HCT116 (cell line): ENCODE data around the gene FBXO47. TPM values are rescaled to one million over a fixed set of nuclear protein-coding genes. Genes with fewer than 3 reads are reported as not detected.

Source experiments
- ATAC-seq: fragments of 200-7000 bp; cut with Tn5 transposase; 2 replicates; pipeline ENCODE4 v1.9.1; 2020; ENCODE audit warnings: mild to moderate bottlenecking, moderate library complexity
- BruUV-seq: library from RNA; stranded (reverse); fragments of 400-500 nt; replicated peaks from 2 replicates; lab custom pipeline; 2021; lab: Mats Ljungman, UMichigan
- CTCF ChIA-PET: fragments of 300-600 bp; sonication (Branson Sonifier 250); formaldehyde crosslinking; loops from one replicate; lab custom pipeline; 2021; ENCODE audit warnings: antibody characterized with exemption; lab: Charles Lee
- POLR2A ChIA-PET: fragments of 300-600, 350-600 bp; sonication (Branson Sonifier 250); formaldehyde crosslinking; loops from one replicate; lab custom pipeline; 2021; ENCODE audit warnings: antibody characterized with exemption; lab: Charles Lee
- RAD21 ChIA-PET, 2 experiments: fragments of 300-600 bp; sonication (Branson Sonifier 250); formaldehyde crosslinking; loops; one replicate each; lab custom pipeline; 2023; ENCODE audit warnings: low total read pairs in 2 of 2; ENCODE audit not compliant: uncharacterized antibody in 2 of 2, unreplicated experiment in 2 of 2, low non-redundant PET in 1 of 2; lab: Charles Lee
- DNase-seq: peaks from one replicate; pipeline ENCODE4 v3.0.0-alpha.2; 2010; ENCODE audit warnings: low read depth, low spot score
- H2AFZ ChIP-seq: fragments of 200-600 bp; shearing (Covaris generic), sonication (generic); 2 replicates; pipeline ENCODE4 v1.6.1; 2017; ENCODE audit warnings: low read depth, mixed run types, mixed read lengths, antibody characterized with exemption, low read length; ENCODE audit not compliant: poor library complexity, severe bottlenecking
- H3K27ac ChIP-seq: 2 replicates; pipeline ENCODE4 v1.5.1; 2012; ENCODE audit warnings: low read depth, low read length
- H3K27me3 ChIP-seq: fragments of 200-600 bp; sonication (generic); 2 replicates; pipeline ENCODE4 v1.6.1; 2016; ENCODE audit warnings: mixed run types, low read length, mixed read lengths; ENCODE audit not compliant: insufficient read depth
- H3K36me3 ChIP-seq, 2 experiments: fragments of 200-500 bp in 1 of 2; fragments of 200-600 bp in 1 of 2; sonication (Bioruptor generic) in 1 of 2; sonication (generic) in 1 of 2; 2 replicates each; pipeline versions ENCODE4 v1.5.1 to v1.6.1; 2014 to 2016; ENCODE audit warnings: low read length in 2 of 2, inconsistent platforms in 1 of 2, mixed read lengths in 1 of 2, mixed run types in 1 of 2; ENCODE audit not compliant: insufficient read depth in 2 of 2, control insufficient read depth in 1 of 2
- H3K4me1 ChIP-seq, 2 experiments: fragments of 200-600 bp in 1 of 2; sonication (generic) in 1 of 2; 2 replicates each; pipeline versions ENCODE4 v1.5.1 to v1.6.1; 2012 to 2017; ENCODE audit warnings: low read length in 2 of 2, inconsistent platforms in 1 of 2, mild to moderate bottlenecking in 1 of 2, mixed read lengths in 1 of 2, mixed run types in 1 of 2, moderate library complexity in 1 of 2; ENCODE audit not compliant: insufficient read depth in 2 of 2, control insufficient read depth in 1 of 2
- H3K4me2 ChIP-seq: fragments of 200-600 bp; sonication (generic); 2 replicates; pipeline ENCODE4 v1.6.1; 2017; ENCODE audit warnings: mixed run types, low read length, mixed read lengths
- H3K4me3 ChIP-seq, 2 experiments: fragments of 200-600 bp in 1 of 2; sonication (generic) in 1 of 2; replicated peaks in 1 of 2; 2 replicates each; pipeline ENCODE4 v1.5.1; 2011 to 2016; ENCODE audit warnings: low read length in 2 of 2, control low read depth in 1 of 2, low read depth in 1 of 2, mild to moderate bottlenecking in 1 of 2, mixed read lengths in 1 of 2, mixed run types in 1 of 2
- H3K79me2 ChIP-seq: fragments of 200-600 bp; sonication (generic); 2 replicates; pipeline ENCODE4 v1.6.1; 2017; ENCODE audit warnings: mild to moderate bottlenecking, mixed run types, low read length, moderate library complexity, mixed read lengths; ENCODE audit not compliant: insufficient read depth
- H3K9ac ChIP-seq: fragments of 200-600 bp; sonication (generic); 2 replicates; pipeline ENCODE4 v1.6.1; 2016; ENCODE audit warnings: low read length, mixed read lengths
- H3K9me2 ChIP-seq: fragments of 200-600 bp; sonication (generic), shearing (Covaris generic); 2 replicates; pipeline ENCODE4 v1.6.1; 2017; ENCODE audit warnings: mixed run types, mild to moderate bottlenecking, moderate library complexity; ENCODE audit not compliant: insufficient read depth
- H3K9me3 ChIP-seq, 2 experiments: fragments of 200-500 bp in 1 of 2; fragments of 200-600 bp in 1 of 2; sonication (Bioruptor generic) in 1 of 2; sonication (generic) in 1 of 2; 2 replicates each; pipeline ENCODE4 v1.6.1; 2014 to 2017; ENCODE audit warnings: low read length in 2 of 2, mixed read lengths in 2 of 2, inconsistent platforms in 1 of 2, low read depth in 1 of 2, mild to moderate bottlenecking in 1 of 2, mixed run types in 1 of 2, moderate library complexity in 1 of 2; ENCODE audit not compliant: control insufficient read depth in 1 of 2, insufficient read depth in 1 of 2
- H4K20me1 ChIP-seq: fragments of 200-600 bp; sonication (generic), shearing (Covaris generic); 2 replicates; pipeline ENCODE4 v1.6.1; 2017; ENCODE audit warnings: mixed run types, mild to moderate bottlenecking, moderate library complexity; ENCODE audit not compliant: insufficient read depth
- EZH2 ChIP-seq: fragments of 200-600 bp; sonication (generic); IDR thresholded peaks from 2 replicates; pipeline ENCODE4 v1.6.1; 2017; ENCODE audit warnings: antibody characterized with exemption, mixed run types
- FOSL1 ChIP-seq: IDR thresholded peaks from 2 replicates; pipeline ENCODE4 v1.6.1; 2012; ENCODE audit warnings: low read depth
- JUND ChIP-seq: IDR thresholded peaks from 2 replicates; pipeline ENCODE4 v1.6.1; 2012
- MAX ChIP-seq: IDR thresholded peaks from 2 replicates; pipeline ENCODE4 v1.6.1; 2012
- RAD21 ChIP-seq: IDR thresholded peaks from 2 replicates; pipeline ENCODE4 v1.6.1; 2012; ENCODE audit warnings: low read depth, mild to moderate bottlenecking
- REST ChIP-seq: IDR thresholded peaks from 2 replicates; pipeline ENCODE4 v1.6.1; 2012; ENCODE audit warnings: low read depth
- SIN3A ChIP-seq: IDR thresholded peaks from 2 replicates; pipeline ENCODE4 v1.6.1; 2012; ENCODE audit warnings: low read depth
- SP1 ChIP-seq: IDR thresholded peaks from 2 replicates; pipeline ENCODE4 v1.6.1; 2012; ENCODE audit warnings: low read depth
- SRF ChIP-seq: IDR thresholded peaks from 2 replicates; pipeline ENCODE4 v1.6.1; 2012; ENCODE audit warnings: low read depth
- TCF7L2 ChIP-seq: IDR thresholded peaks from 2 replicates; pipeline ENCODE4 v1.7.0; 2011; ENCODE audit warnings: borderline replicate concordance, inconsistent platforms; ENCODE audit not compliant: insufficient read depth, insufficient read length; ENCODE audit errors: extremely low read depth
- ZBTB33 ChIP-seq: IDR thresholded peaks from 2 replicates; pipeline ENCODE4 v1.6.1; 2011; ENCODE audit warnings: mild to moderate bottlenecking, low read length, moderate library complexity; ENCODE audit not compliant: insufficient replicate concordance; ENCODE audit errors: extremely low read depth
- ZNF274 ChIP-seq: fragments of 200-500 bp; sonication (Bioruptor generic); IDR thresholded peaks from 2 replicates; pipeline ENCODE4 v1.6.1; 2014; ENCODE audit warnings: mild to moderate bottlenecking, low read depth, low read length, inconsistent platforms
- intact Hi-C: fragments of 100-400 bp; cut with micrococcal nuclease; formaldehyde crosslinking; loops from 2 replicates; pipeline ENCODE4 v1.10.0; 2022
- total RNA-seq: library from RNA; stranded (reverse); gene quantifications from one replicate; pipeline ENCODE4 v1.2.1, GENCODE V29; 2021; ENCODE audit not compliant: unreplicated experiment

Gene FBXO47
- total RNA-seq, 1 experiment from 2014 or later, result not detected

GRCh38 chr17:38894276-38894675 lies 72.9 kb downstream of the FBXO47 start:
- CTCF ChIA-PET, result no interaction called here
- Histone ChIP-seq H3K27ac (no peak overlapping the region), H4K20me1 (no peaks in the 10 kb centered on the region), H3K9me3 (no peaks in the 10 kb centered on the region), H3K27me3 (no peaks in the 10 kb centered on the region), H3K9me2 (no peaks in the 10 kb centered on the region), H2AFZ (no peak overlapping the region), H3K79me2 (peaks cover 9% of the 10 kb centered on the region), H3K4me3 (no peak overlapping the region), H3K9ac (no peak overlapping the region), H3K36me3 (peaks cover 27 to 45% of the 10 kb centered on the region in 2 experiments), H3K4me2 (no peak overlapping the region), H3K4me1 (no peaks in the 10 kb centered on the region)
- no TSS peak for BruUV-seq
- TF ChIP-seq SRF (no peak), ZBTB33 (no peak), ZNF274 (no peak), MAX (no peak), EZH2 (no peak), SIN3A (no peak)
- ATAC-seq (no peak), DNase-seq (no peak)
- POLR2A ChIA-PET, result no interaction called here
- intact Hi-C loops, result no loop called here
- RAD21 ChIA-PET, result no interaction called here

GRCh38 chr17:38893607-38894006 lies 73.6 kb downstream of the FBXO47 start:
- no TSS peak for BruUV-seq

More at GRCh38 chr17:38893607-38894006, 73.6 kb downstream of the FBXO47 start:
- no peaks in the 10 kb centered on the region for H3K27me3 ChIP-seq
- H3K79me2 ChIP-seq, result peaks cover 16% of the 10 kb centered on the region
- no peak overlapping the region for H3K4me2 ChIP-seq
- no peak overlapping the region for H3K27ac ChIP-seq
- no peak overlapping the region for H3K9ac ChIP-seq
- no peaks in the 10 kb centered on the region for H3K4me1 ChIP-seq
- peaks cover 22 to 41% of the 10 kb centered on the region in 2 experiments for H3K36me3 ChIP-seq
- ChIA-PET CTCF (no interaction called here), RAD21 (no interaction called here)
- no peaks in the 10 kb centered on the region for H4K20me1 ChIP-seq
- H3K4me3 ChIP-seq, result no peak overlapping the region
- H2AFZ ChIP-seq, result no peak overlapping the region
- TF ChIP-seq RAD21 (no peak), EZH2 (no peak), TCF7L2 (no peak), FOSL1 (no peak), JUND (no peak), SP1 (no peak), REST (no peak)
- TF ChIP-seq, all 23 proteins: peak for 0
- H3K9me2 ChIP-seq, result no peaks in the 10 kb centered on the region
- no peaks in the 10 kb centered on the region for H3K9me3 ChIP-seq
- intact Hi-C loops, result no loop called here
- no peak for ATAC-seq
- no peak for DNase-seq
- POLR2A ChIA-PET, result no interaction called here
